ENCODE data around the gene PCCA. TPM values are rescaled to one million over a fixed set of nuclear protein-coding genes. Genes with fewer than 3 reads are reported as not detected.

PCCA gene
- total and polyA plus RNA-seq, 2 of the 13 experiments (the other 11 are each of a cell fraction or from before 2014, with no cell fraction given) = 15.0 to 32.2 TPM

GRCh38 chr13:100564444-100565223 lies 475.7 kb downstream of the PCCA start:
- Histone ChIP-seq H3K9ac (ENCODE audit: insufficient read depth, low read depth, low read length) (no peak overlapping the region), H3K4me2 (ENCODE audit: low read depth, low read length) (peak overlapping the region; percentile 76), H3K36me3 (replicated peaks in 1 of 2; ENCODE audit: control insufficient read depth in 1 of 2, insufficient read depth in 2 of 2, low read length in 2 of 2) (no peaks in the 10 kb centered on the region), H3K27me3 (ENCODE audit: control insufficient read depth in 1 of 2, insufficient read depth in 2 of 2, low read length in 2 of 2) (no peaks in the 10 kb centered on the region), H2AFZ (ENCODE audit: low read length) (peak overlapping the region; percentile 2), H3K4me1 (ENCODE audit: insufficient read depth, low read length) (peaks cover 87% of the 10 kb centered on the region), H4K20me1 (ENCODE audit: insufficient read depth, low read length) (no peaks in the 10 kb centered on the region), H3K79me2 (ENCODE audit: insufficient read depth, low read length) (no peaks in the 10 kb centered on the region), H3K27ac (ENCODE audit: extremely low read length, insufficient read depth, low read length) (peak overlapping the region; percentile 46), H3K9me3 (ENCODE audit: low read length) (no peaks in the 10 kb centered on the region), H3K4me3 (replicated peaks in 1 of 3; ENCODE audit: insufficient read depth in 1 of 3, low read depth in 2 of 3, low read length in 3 of 3) (peak overlapping the region in 2 of 3 experiments; percentile 23 to 49)
- peak; percentile 40 for DNase-seq (ENCODE audit: low spot score)
- FAIRE-seq = peak; percentile 57
- no TSS peak for BruUV-seq (replicated peaks)
- intact Hi-C loops (cut with micrococcal nuclease; ENCODE audit: unreplicated experiment) (no loop called here), in situ Hi-C loops (cut with HindIII; ENCODE audit: extremely low pct_ligation_motif_present, low pct_unique_long_range_greater_than_20kb) (no loop called here)
- ChIA-PET POLR2A (no interaction called here), CTCF (ENCODE audit: low intra/inter-chr PET ratio, low total read pairs) (no interaction called here)
- whole genome bisulfite sequencing (ENCODE audit: low lambda C conversion rate) = 3% methylated on average over 13 of the region's 13 CpGs
- ATAC-seq = peak; percentile 74
- TF ChIP-seq TFDP2 (CRISPR knock-in tag; IDR thresholded peaks at IDR 0.05) = no peak
- no peak for TF ChIP-seq NCOA2 (CRISPR knock-in tag; IDR thresholded peaks at IDR 0.05)
- TF ChIP-seq ZNF441 (CRISPR knock-in tag; IDR thresholded peaks at IDR 0.05; ENCODE audit: borderline replicate concordance) = no peak
- TF ChIP-seq JARID2 (CRISPR knock-in tag; IDR thresholded peaks at IDR 0.05; ENCODE audit: insufficient replicate concordance) = no peak
- TF ChIP-seq XBP1 (CRISPR knock-in tag; IDR thresholded peaks at IDR 0.05) = no peak
- TF ChIP-seq AHDC1 (CRISPR knock-in tag; IDR thresholded peaks at IDR 0.05; ENCODE audit: borderline replicate concordance) = no peak
- TF ChIP-seq GABPB1 (CRISPR knock-in tag; IDR thresholded peaks at IDR 0.05) = 0 out of 2 replicates have a peak, but pooled peaks have one; percentile 26
- TF ChIP-seq SOX6 (IDR thresholded peaks at IDR 0.05) = no peak
- TF ChIP-seq SOX6 (CRISPR knock-in tag; IDR thresholded peaks at IDR 0.05) = no peak
- no peak for TF ChIP-seq MYPOP (CRISPR knock-in tag; IDR thresholded peaks at IDR 0.05)
- TF ChIP-seq GATAD2A (CRISPR knock-in tag; IDR thresholded peaks at IDR 0.05) = peak; percentile 18
- TF ChIP-seq JDP2 (CRISPR knock-in tag; IDR thresholded peaks at IDR 0.05; ENCODE audit: borderline replicate concordance) = no peak
- TF ChIP-seq KLF6 (CRISPR knock-in tag; IDR thresholded peaks at IDR 0.05) = no peak
- no peak for TF ChIP-seq ZFP41 (CRISPR knock-in tag; IDR thresholded peaks at IDR 0.05; ENCODE audit: borderline replicate concordance)
- TF ChIP-seq ZBTB43 (CRISPR knock-in tag; conservative IDR thresholded peaks at IDR 0.05) = no peak
- TF ChIP-seq HNRNPK (IDR thresholded peaks at IDR 0.05; ENCODE audit: low read depth, low read length, poor library complexity, severe bottlenecking) = no peak
